Activated CD8-positive, alpha-beta memory T cell treated with anti-CD3 and anti-CD28 coated beads for 36 hours (primary cell): ENCODE results near the gene ENHO. TPM values are rescaled to one million over a fixed set of nuclear protein-coding genes. Genes with fewer than 3 reads are reported as not detected.
"Not testable (repeated sequence)": the region's sequence is repeated elsewhere in the genome, so short reads cannot be mapped to it uniquely, and the experiment has no call there.

Experiments
- CTCF ChIA-PET: fragments of 350-600 bp; sonication (Branson Sonifier 250); formaldehyde crosslinking; loops from one replicate; lab custom pipeline; 2021; ENCODE audit warnings: antibody characterized with exemption; lab: Charles Lee
- POLR2A ChIA-PET: fragments of 350-600 bp; sonication (Branson Sonifier 250); formaldehyde crosslinking; loops from one replicate; lab custom pipeline; 2021; ENCODE audit warnings: antibody characterized with exemption; lab: Charles Lee
- total RNA-seq, 2 experiments: library from RNA; stranded (reverse); gene quantifications; one replicate each; pipeline ENCODE4 v1.2.3, GENCODE V29; 2021

The ENHO gene
- total RNA-seq, 2 experiments from 2014 or later: 0.38 to 0.61 TPM

DNA sequence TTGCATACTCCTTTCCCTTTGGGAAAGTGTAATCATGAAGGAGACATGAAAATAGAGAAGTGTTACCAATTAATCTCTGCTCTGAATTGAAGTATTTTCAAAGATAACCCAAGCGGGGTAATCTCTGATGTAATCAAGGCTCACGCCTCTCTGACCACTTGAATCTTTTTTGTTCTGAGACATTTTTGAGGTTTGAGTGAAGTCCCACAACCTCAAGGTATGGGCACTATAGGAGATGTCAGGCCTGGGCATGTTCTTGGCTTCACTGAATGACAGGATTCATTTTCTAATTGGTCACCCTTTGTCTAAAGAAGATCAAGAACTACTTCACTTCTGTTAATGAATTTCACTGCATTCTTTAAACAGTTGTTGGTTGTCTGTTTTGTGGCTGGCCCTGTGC is 23.7 kb downstream of the ENHO start:
- POLR2A ChIA-PET: no interaction called here
- CTCF ChIA-PET: no interaction called here

DNA sequence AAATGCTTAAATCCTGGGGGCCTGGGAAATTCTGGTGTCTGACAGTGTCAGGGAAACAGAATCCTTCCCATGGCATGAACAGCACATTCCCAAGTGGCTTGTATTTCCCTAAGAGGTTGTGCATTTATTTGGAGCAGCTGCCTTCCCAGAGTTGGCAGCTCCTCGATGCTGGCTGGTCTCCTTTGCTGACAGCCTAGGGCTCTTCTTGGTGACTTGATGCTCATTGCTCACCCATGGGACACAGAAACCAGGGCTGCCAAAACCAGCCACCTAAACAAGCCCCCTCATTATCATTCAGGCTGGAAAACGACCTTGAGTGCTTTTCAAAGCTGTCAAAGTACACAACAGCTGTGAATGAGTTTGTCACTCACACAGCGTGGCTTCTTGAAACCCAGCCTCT is 24.2 kb downstream of the ENHO start:
- CTCF ChIA-PET: no interaction called here
- POLR2A ChIA-PET: no interaction called here

DNA sequence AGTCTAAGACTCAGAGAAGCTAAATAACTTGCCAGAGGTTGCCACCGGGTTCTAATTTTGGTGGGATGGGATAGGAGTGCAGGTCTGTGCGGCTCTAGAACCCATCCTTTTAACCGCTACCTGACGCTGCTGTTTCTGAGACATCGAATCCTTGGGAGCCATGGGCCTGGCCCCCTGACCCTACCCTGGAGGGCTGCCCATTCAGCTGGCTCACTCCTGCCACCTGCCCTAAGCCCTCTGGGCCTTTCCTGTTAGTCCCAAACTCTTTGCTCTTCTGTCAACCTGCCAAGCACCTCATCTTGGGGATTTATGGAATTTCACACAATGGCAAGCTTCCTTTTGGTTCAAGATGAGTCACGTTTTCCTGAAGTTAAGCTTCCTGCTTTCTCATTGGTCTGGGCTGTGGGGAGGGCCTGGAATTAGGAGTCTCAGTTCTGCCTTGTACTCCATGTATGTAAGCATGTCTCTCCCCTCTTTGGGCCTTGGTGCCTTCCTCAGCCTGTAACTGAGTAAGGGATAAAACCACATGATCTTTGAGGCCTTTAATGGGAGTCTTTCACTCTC is 26.6 kb downstream of the ENHO start:
- POLR2A ChIA-PET: no interaction called here
- CTCF ChIA-PET: interaction anchor here (0.7 to 1.4 kb wide), 4 partner anchors 60 to 184 kb away, joined by 3 to 4 read pairs (median 3); no protein-coding TSS in a partner anchor

DNA sequence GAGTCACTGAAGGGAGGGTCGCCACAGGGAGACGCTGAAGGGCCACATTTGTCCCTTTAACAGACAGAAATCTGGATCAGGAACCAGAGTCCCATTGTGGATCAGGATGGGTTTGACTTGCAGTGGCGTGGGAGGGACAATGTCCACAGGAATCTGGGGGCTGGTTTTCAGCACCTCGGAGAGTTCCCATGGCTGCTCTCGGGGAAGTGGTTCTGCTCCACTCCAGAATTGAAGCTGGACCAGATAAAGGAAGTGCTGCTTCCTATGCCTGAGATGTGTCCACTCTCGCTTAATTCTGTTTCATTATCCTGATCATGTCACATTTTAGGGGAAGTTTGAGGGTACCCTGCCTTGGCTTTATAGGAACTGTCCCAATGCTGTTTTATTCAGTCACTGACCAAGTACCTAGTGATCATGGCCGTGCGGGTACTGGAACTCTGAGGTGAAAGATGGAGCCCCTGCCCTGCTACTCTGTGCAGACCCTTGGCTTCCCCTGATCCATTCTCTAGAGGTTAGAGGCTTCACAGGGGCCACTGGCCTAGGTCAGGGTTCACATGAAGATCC is 28.7 kb downstream of the ENHO start:
- CTCF ChIA-PET: no interaction called here
- POLR2A ChIA-PET: no interaction called here

DNA sequence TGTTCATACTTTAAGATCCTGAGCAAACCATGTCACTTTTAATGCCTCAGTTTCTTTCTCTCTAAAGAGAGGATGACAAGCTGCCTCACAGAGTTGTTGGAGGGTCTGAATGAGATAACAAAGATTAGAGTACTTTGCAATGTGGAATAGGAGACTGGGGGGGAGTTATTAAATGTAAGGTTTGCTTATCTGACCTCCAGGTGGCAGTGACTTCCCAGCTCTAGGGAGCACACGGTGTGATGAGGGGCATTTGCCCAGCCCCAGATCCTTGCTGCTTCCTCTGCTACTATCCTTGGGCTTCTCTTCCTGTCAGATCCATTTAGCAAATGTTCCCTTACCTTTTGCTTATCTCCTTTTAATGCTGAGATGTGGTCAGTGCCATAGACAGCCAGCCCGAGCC is 30.7 kb downstream of the ENHO start:
- POLR2A ChIA-PET: no interaction called here
- CTCF ChIA-PET: interaction anchor here (1.3 kb wide), 1 partner anchor 9 kb away, joined by 3 read pairs; no protein-coding TSS in a partner anchor

DNA sequence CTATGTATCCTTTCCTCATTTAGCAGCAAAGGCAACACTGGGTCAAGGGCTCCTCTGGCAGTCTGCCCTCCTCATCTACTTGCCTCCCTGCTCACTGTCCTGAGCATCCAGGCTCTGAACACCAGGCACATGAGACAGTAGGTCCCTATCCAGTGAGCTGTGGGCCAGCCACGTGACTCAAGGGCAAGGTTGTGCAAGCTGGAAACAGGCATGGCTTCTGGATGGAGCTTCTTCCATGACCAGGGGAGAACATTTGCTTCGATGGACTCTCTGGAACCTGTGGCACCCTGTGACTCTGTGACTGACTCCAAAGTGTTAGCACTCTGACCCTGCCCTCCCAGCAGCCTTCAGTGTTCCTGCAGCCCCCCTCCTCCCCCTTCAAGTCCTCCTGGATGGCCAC is 31.2 kb downstream of the ENHO start:
- CTCF ChIA-PET: interaction anchor here (1.3 kb wide), 1 partner anchor 10 kb away, joined by 3 read pairs; no protein-coding TSS in a partner anchor

DNA sequence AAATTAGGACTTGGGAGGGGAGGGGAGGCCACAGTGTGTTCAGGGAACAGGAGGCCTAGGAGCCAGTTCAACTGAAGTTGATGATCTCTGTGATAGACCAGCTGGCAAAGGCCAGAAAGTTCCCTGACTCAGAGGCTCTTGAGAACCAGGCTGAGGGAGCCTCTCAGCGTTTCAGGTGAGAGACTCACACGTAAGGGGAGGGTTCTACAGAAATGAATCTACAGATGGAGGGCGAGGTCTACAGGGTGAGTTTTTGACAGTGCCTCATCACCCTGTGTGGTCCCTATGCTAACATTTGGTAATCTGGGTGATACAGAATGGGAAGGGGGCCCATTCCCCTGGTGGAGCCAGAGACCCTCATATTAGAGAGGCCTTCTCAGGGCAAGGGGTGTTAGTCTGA is 32.0 kb downstream of the ENHO start:
- ChIA-PET CTCF (interaction anchor here (1.3 to 2.0 kb wide), 2 partner anchors 10 to 87 kb away, joined by 3 to 8 read pairs; no protein-coding TSS in a partner anchor), POLR2A (no interaction called here)

More for the DNA sequence above, 31.2 kb downstream of the ENHO start:
- POLR2A ChIA-PET: no interaction called here

DNA sequence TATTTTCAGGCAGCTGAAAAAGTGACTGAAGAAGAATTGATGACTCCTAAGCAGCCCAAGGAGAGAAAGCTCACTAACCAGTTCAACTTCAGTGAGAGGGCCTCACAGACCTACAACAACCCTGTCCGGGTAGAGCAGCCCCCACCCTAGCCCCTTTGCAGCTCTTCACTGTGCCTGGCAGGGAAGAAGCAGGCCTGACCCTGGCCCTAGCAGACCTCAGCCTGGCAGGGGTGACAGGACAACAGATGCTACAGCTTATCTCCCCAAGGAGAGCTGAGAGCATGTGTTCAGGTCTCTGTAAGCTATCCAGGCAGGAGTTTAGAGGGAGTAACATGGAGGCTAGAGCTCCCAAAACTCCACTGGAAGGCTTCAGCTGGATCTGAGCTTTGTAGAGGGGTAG is 32.4 kb downstream of the ENHO start:
- CTCF ChIA-PET: interaction anchor here (2.0 kb wide), 1 partner anchor 86 kb away, joined by 8 read pairs; no protein-coding TSS in a partner anchor
- POLR2A ChIA-PET: no interaction called here

DNA sequence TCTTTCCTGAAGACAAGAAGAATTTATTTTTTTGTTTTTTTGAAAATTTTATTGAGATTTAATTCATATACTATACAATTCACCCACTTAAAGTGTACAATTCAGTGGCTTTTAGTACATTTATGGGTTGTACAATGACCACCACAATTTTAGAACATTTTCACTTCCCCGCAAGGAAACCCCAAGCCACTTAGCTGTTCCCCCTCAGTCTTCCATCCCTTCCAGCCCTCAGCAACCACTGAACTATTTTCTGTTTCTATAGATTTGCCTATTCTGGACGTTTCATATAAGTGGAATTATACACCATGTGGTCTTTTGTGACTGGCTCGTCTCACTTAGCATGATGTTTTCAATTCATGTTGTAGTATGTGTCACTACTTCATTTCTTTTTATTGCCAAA is 36.2 kb downstream of the ENHO start:
- CTCF ChIA-PET: interaction anchor here (1.0 to 1.6 kb wide), 2 partner anchors 14 to 33 kb away, joined by 3 to 4 read pairs; no protein-coding TSS in a partner anchor
- POLR2A ChIA-PET: no interaction called here

DNA sequence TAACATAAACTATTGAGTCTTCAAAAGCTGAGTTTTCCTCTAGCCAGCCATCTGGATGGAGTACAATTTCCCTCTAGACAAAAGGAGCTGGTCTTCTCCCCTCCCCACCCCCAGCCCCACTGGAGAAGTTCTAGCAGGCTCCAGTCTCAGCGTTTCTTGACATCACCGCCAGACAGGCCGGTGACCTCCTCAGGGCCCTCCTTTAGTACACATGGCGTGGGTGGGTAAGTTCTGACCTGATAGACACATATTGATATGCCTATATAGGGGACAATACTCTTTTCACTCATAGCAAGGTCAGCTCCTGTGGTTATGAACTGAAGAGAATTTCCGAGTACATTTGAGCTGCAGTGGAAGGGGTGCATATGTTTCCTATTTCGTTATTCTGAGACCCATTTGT is 37.0 kb downstream of the ENHO start:
- POLR2A ChIA-PET: no interaction called here
- CTCF ChIA-PET: no interaction called here

DNA sequence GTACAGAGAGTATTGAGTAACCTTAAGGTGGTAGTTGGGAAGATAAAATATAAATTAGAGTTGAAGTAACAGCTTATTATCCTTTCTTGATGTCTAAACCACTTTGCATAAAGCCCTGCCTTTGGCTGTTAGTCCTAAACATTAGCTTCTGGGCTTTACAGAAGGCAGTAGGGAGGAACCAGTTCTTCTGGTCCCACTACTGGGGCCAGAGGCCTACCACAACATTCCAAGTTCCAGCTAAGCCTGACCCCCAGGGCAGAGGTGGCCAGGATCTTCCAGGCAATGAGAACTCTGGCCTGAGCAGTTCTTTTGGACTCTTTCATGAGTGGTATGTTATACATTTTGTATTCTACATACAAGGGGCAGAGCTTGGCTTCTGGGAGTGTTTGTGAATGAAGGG is 38.1 kb downstream of the ENHO start:
- ChIA-PET POLR2A (no interaction called here), CTCF (no interaction called here)

DNA sequence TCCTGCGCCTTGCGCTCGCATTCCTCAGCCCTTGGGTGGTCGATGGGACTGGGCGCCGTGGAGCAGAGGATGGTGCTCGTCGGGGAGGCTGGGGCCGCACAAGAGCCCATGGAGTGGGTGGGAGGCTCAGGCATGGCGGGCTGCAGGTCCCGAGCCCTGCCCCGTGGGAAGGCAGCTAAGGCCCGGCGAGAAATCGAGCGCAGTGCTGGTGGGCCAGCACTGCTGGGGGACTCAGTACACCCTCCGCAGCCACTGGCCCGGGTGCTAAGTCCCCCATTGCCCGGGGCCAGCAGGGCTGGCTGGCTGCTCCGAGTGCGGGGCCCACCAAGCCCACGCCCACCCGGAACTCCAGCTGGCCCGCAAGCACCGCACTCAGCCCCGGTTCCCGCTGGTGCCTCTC is 40.0 kb downstream of the ENHO start:
- CTCF ChIA-PET, POLR2A ChIA-PET: not testable (repeated sequence)

DNA sequence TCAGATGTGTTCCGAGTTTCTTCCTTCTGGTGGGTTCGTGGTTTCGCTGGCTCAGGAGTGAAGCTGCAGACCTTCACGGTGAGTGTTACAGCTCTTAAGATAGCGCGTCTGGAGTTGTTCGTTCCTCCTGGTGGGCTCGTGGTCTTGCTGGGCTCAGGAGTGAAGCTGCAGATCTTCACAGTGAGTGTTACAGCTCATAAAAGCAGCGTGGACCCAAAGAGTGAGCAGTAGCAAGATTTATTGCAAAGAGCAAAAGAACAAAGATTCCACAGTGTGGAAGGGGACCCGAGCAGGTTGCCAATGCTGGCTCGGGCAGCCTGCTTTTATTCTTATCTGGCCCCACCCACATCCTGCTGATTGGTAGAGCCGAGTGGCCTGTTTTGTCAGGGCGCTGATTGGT is 41.2 kb downstream of the ENHO start:
- POLR2A ChIA-PET, CTCF ChIA-PET: not testable (repeated sequence)

DNA sequence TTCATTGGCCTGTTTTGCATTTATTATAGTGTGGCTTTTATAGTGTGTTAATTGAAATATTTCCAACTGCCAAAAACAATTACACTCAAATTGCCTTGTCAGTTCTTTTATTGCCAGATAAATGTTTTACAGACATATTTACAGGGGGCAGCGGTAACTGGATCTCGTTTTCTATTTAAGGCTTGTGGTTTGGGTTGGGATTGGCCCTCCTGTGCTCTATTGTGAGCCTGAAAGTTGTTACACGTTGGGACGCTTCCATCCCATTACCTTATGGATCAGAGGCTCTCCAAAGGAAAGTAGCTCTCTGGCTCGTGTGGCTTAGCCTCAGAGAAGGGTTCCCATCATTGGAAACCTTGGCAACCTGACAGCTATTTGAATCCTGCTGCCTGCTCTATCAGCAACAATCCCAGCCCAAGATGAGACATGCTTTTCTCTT is 43.3 kb downstream of the ENHO start:
- CTCF ChIA-PET: no interaction called here
- POLR2A ChIA-PET: no interaction called here

DNA sequence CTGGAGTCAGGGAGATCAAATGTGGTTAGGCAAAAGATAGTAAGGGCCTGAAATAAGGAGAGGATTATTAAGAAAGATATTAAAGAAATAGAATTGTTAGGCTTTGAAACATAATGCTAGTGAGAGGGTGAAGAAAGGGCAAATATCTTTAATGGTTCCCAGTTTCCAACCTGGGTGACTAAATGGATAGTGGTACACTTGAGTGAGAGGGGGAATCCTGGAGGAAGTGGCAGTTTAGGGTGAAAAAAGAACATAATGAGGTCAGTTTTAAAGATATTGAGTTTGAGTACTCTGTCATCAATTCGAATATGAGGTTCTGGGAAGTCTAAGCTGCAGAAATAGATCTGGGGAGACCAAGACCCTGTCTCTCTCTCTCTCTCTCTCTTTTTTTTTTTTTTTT is 45.2 kb downstream of the ENHO start:
- CTCF ChIA-PET: no interaction called here

DNA sequence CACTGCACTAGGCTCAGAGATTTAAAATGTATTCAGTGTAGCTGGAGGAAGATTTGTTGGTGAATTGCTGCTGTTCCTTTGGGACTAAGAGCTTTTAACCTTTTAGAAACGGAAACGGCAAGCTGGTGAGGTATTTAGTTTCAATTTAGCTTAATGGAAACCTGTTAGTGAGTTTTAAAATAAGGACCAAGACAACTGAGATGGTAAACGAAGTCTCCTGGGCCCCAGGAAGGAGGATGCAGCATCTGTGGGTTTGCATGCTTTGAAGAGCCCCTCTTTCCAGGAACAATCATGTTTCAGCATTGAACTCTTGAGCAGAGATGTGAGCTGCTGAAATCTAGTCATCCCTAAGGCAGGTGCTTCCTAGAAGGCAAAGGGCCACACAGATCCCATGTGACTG is 47.7 kb downstream of the ENHO start:
- ChIA-PET POLR2A (no interaction called here), CTCF (interaction anchor here (0.5 to 0.9 kb wide), 3 partner anchors 20 to 600 kb away, joined by 3 read pairs; no protein-coding TSS in a partner anchor)

More for the DNA sequence above, 45.2 kb downstream of the ENHO start:
- POLR2A ChIA-PET: no interaction called here

Other genes starting within 250 kb of the ENHO start
- 1 to 10 TPM; 7.1 to 7.2 TPM for gene KIF24, start 193.7 kb downstream of the ENHO start, total RNA-seq
- 10 to 100 TPM; 30.3 to 30.8 TPM for gene NUDT2, start 193.4 kb downstream of the ENHO start, total RNA-seq
- 1 to 10 TPM; 3.3 to 3.8 TPM for gene MYORG, start 146.1 kb downstream of the ENHO start, total RNA-seq
- 1 to 10 TPM; 8.4 to 8.7 TPM for gene FAM219A, start 64.4 kb downstream of the ENHO start, total RNA-seq
- gene DNAI1, start 64.2 kb downstream of the ENHO start, total RNA-seq: not detected
- not detected for gene CNTFR, start 66.7 kb upstream of the ENHO start, total RNA-seq
- 10 to 100 TPM; 34.1 to 39.5 TPM for gene RPP25L, start 89.1 kb upstream of the ENHO start, total RNA-seq
- gene DCTN3, start 97.5 kb upstream of the ENHO start, total RNA-seq: 10 to 100 TPM; 66.7 to 71.8 TPM
- gene ARID3C, start 106.1 kb upstream of the ENHO start, total RNA-seq: under 1 TPM; 0.25 to 0.34 TPM
- 100 to 1,000 TPM; 141 to 147 TPM for gene SIGMAR1, start 114.8 kb upstream of the ENHO start, total RNA-seq
- gene GALT, start 123.7 kb upstream of the ENHO start, total RNA-seq: 10 to 100 TPM; 42.6 to 42.9 TPM
- gene IL11RA, start 129.2 kb upstream of the ENHO start, total RNA-seq: 10 to 100 TPM in 1 of 2 experiments, 1 to 10 TPM in 1; 9.3 to 11.1 TPM
- gene CCL27, start 139.7 kb upstream of the ENHO start, total RNA-seq: under 1 TPM; 0.29 to 0.44 TPM
- not detected for gene CCL19, start 168.3 kb upstream of the ENHO start, total RNA-seq
- not detected for gene CCL21, start 187.1 kb upstream of the ENHO start, total RNA-seq